Bronchial epithelial cell (primary cell): ENCODE measurements around the gene SF3B3. TPM values are rescaled to one million over a fixed set of nuclear protein-coding genes. Genes with fewer than 3 reads are reported as not detected.
"Not testable (repeated sequence)": the region's sequence is repeated elsewhere in the genome, so short reads cannot be mapped to it uniquely, and the experiment has no call there.

Experiments
- DNase-seq: peaks from one replicate; pipeline ENCODE4 v3.0.0-alpha.2; 2010; ENCODE audit warnings: low read depth
- FAIRE-seq: peaks from 2 replicates; lab custom pipeline; 2011; peaks lifted over from hg19 to GRCh38; lab: Jason Lieb, UNC
- H3K27me3 ChIP-seq: 2 replicates; pipeline ENCODE4 v1.5.1; 2011; ENCODE audit warnings: low read length; ENCODE audit not compliant: control insufficient read depth, insufficient read depth
- H3K36me3 ChIP-seq: 2 replicates; pipeline ENCODE4 v1.5.1; 2011; ENCODE audit warnings: low read length; ENCODE audit not compliant: control insufficient read depth, insufficient read depth
- H3K4me3 ChIP-seq: 2 replicates; pipeline ENCODE4 v1.5.1; 2011; ENCODE audit warnings: mild to moderate bottlenecking, low read depth, low read length, control low read depth
- total RNA-seq: library from RNA; depleted of rRNA; stranded (reverse); fragments of >200 nt; gene quantifications from 2 replicates; pipeline ENCODE4 v1.2.1, GENCODE V29; 2014
- TF ChIP-seq, protein P1 (sequence below): IDR thresholded peaks from 2 replicates; pipeline ENCODE4 v1.5.1; 2011; ENCODE audit warnings: mild to moderate bottlenecking, moderate library complexity, low read length, control low read depth, inconsistent platforms; ENCODE audit not compliant: insufficient read depth, severe bottlenecking

Gene SF3B3
- total RNA-seq, 1 donor from 2014 or later, result 80.6 TPM

DNA sequence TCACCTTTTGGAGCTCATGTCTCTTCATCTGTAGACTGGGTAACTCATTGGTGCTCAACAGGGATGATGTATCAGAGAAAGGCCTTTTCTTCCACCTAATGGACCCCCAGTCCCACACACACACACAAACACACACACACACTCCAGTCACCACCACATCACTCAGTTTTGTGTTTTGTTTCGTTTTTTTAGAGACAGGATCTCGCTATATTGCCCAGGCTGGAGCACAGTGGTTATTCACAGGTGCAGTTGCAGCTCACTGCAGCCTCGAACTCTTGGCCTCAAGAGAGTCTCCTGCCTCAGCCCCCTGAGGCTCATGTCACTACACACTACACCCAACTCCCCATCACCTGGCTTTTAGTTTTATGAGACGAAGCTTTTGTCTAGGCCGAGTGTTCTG is 55.6 kb downstream of the SF3B3 start:
- TF ChIP-seq, protein P1, sequence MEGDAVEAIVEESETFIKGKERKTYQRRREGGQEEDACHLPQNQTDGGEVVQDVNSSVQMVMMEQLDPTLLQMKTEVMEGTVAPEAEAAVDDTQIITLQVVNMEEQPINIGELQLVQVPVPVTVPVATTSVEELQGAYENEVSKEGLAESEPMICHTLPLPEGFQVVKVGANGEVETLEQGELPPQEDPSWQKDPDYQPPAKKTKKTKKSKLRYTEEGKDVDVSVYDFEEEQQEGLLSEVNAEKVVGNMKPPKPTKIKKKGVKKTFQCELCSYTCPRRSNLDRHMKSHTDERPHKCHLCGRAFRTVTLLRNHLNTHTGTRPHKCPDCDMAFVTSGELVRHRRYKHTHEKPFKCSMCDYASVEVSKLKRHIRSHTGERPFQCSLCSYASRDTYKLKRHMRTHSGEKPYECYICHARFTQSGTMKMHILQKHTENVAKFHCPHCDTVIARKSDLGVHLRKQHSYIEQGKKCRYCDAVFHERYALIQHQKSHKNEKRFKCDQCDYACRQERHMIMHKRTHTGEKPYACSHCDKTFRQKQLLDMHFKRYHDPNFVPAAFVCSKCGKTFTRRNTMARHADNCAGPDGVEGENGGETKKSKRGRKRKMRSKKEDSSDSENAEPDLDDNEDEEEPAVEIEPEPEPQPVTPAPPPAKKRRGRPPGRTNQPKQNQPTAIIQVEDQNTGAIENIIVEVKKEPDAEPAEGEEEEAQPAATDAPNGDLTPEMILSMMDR, result no peak
- Histone ChIP-seq H3K27me3 (no peaks in the 10 kb centered on the region), H3K36me3 (no peaks in the 10 kb centered on the region), H3K4me3 (no peak overlapping the region)
- FAIRE-seq (no peak), DNase-seq (no peak)

DNA sequence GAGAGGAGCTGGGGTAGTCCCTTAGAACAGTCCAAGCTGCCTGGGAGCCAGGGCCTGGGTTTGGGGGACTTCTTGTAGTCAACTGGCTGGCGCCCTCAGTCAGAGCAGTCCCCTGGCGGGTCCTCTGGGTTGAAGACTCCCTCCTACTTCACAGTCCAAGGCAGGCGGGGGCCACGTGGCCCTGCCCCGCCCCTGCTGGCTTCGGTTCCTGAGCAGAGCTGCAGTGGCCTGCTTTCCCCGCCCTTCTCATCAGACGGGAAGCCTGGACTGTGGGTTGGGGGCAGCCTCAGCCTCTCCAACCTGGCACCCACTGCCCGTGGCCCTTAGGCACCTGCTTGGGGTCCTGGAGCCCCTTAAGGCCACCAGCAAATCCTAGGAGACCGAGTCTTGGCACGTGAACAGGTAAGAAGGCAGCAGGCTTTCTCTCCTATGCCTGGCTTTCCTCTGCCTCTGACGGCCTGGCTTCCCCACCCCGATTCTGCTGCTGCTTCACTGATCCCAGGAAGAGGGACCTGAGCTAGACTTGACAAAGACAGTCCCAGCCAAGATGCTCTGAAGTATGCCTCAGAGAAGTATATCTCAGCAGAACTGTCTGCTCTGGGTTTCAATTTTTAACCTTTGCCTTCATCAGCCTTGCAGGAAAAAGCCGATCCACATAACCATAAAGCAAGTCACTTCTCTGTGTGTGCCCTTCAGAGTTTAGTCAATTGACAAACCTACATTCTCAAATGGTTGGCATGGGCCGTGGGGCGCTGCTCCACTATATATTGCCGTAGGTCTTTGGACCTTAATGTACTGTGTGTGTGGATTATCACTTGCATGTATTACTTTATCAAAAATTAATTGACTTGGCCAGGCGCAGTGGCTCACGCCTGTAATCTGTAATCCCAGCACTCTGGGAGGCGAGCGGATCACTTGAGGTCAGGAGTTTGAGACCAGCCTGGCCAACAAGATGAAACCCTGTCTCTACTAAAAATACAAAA is 56.3 kb downstream of the SF3B3 start:
- Histone ChIP-seq H3K36me3 (no peaks in the 10 kb centered on the region), H3K4me3 (no peak overlapping the region), H3K27me3 (no peaks in the 10 kb centered on the region)
- DNase-seq, result no peak
- FAIRE-seq, result no peak
- TF ChIP-seq, protein P1, result no peak

DNA sequence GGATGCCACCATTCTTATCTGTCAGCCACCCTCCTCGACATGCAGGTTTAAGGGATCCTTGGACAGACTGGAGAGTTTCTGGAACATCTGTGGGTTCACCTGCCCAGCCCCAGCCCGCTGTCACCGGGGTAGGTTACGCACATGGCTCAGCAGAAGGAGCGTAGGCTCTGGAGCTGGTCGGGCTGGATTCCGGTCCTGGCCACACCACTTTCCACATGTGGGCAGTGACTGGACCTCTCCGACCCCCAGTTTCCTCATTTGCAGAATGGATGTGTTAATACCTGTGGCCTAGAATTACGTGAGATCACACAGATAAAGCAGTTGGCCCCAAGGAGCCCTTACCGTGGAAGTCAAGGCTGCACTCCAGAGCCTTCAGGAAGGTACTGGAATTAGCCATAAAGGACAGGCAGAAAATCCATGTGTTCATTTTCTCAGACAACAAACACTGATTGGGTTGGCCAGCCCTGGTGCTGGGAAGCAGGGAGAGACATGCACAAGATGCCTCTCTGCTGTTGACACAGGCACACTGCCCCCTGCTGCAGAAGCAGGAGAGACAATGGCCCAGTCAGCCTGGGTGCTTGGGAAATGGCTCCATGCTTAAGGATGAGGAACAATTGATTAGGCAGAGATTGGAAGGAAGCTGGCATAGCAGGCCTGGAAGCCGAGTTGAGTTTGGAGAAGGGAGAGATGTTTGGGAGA is 58.8 kb downstream of the SF3B3 start:
- FAIRE-seq (peak; percentile 62), DNase-seq (no peak)
- H3K36me3 ChIP-seq, result no peaks in the 10 kb centered on the region
- no peak overlapping the region for H3K4me3 ChIP-seq
- no peaks in the 10 kb centered on the region for H3K27me3 ChIP-seq
- TF ChIP-seq, protein P1, result peak; percentile 12

DNA sequence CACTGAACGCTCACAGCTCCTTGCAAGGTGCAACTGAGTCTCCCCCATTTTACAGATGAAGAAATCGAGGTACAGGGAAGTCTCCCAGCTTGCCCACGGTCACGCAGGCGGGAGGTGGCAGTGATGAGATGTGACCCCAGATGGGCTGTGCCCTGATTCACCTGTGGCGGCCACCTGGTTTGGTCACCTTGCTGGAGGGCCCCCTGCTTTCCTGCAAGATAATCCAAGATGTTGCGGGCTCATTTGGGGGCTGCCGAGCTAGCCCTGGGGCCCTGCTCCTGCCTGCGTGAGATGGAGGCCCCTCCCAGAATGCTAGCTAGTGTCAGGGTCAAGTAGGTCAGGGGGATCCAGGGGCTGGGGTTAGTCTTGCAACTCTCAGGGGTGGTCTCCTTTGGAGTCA is 63.1 kb downstream of the SF3B3 start:
- FAIRE-seq (no peak), DNase-seq (no peak)
- H3K36me3 ChIP-seq, result no peaks in the 10 kb centered on the region
- TF ChIP-seq, protein P1, result no peak
- no peak overlapping the region for H3K4me3 ChIP-seq
- H3K27me3 ChIP-seq, result peaks cover 3% of the 10 kb centered on the region

DNA sequence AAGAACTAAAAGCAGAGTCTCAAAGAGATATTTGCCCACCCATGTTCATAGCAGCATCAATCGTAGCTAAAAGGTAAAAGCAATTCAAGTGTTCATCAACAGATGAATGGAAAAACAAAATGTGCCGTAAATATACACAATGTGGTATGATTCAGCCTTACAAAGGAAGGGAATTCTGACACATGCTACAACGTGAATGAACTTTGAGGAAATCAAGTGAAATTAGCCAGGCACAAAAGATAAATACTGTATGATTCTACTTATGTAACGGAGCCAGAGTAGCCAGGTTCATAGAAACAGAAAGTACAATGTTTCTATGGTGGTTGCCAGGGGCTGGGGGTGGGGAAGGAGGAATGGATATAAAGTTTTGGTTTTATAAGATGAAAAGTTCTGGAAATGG is 64.9 kb downstream of the SF3B3 start:
- DNase-seq, result peak; percentile 81
- Histone ChIP-seq H3K36me3 (no peaks in the 10 kb centered on the region), H3K4me3 (no peak overlapping the region), H3K27me3 (peaks cover 3% of the 10 kb centered on the region)
- TF ChIP-seq, protein P1, result no peak
- FAIRE-seq, result no peak

DNA sequence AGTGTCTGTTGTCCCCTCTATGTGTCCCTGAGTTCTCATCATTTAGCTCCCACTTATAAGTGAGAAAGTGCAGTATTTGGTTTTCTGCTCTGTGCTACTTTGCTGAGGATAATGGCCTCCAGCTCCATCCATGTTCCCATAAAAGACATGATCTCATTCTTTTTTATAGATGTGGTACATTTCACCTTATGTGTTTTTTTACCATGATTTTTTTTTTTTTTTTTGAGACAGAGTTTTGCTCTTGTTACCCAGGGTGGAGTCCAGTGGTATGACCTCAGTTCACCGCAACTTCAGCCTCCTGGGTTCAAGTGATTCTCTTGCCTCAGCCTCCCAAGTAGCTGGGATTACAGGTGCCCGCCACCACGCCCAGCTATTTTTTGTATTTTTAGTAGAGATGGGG is 65.8 kb downstream of the SF3B3 start:
- DNase-seq, H3K36me3 ChIP-seq, H3K27me3 ChIP-seq, H3K4me3 ChIP-seq, FAIRE-seq: not testable (repeated sequence)
